ENCODE results near the gene COQ8A.

- no peak for TF ChIP-seq CTCF (IDR thresholded peaks at IDR 0.05)
- no peak for TF ChIP-seq POLR2A (IDR thresholded peaks at IDR 0.05)
Measured at GRCh38 chr1:226938903-226939437, 1.1 kb upstream of the COQ8A start.
